Keratinocyte (primary cell): ENCODE data around the gene AFAP1L1. TPM values are rescaled to one million over a fixed set of nuclear protein-coding genes. Genes with fewer than 3 reads are reported as not detected.

Experiments
- DNase-seq: peaks from one replicate; pipeline ENCODE4 v3.0.0-alpha.2; 2011; ENCODE audit warnings: low read depth, missing footprints, low spot score
- FAIRE-seq: peaks from 2 replicates; lab custom pipeline; 2011; peaks lifted over from hg19 to GRCh38; lab: Jason Lieb, UNC
- H2AFZ ChIP-seq: 2 replicates; pipeline ENCODE4 v1.6.0; 2012; ENCODE audit warnings: low read length, control low read depth, inconsistent platforms; ENCODE audit not compliant: control insufficient read depth
- H3K27ac ChIP-seq: 2 replicates; pipeline ENCODE4 v1.5.1; 2011; ENCODE audit warnings: low read length; ENCODE audit not compliant: control insufficient read depth, insufficient read depth
- H3K27me3 ChIP-seq: 3 replicates; pipeline ENCODE4 v1.6.0; 2011; ENCODE audit warnings: low read length; ENCODE audit not compliant: control insufficient read depth, insufficient read depth; ENCODE audit errors: extremely low read depth
- H3K36me3 ChIP-seq, 2 experiments: 2 replicates in 1 of 2; 3 replicates in 1 of 2; pipeline ENCODE4 v1.5.1; 2011; ENCODE audit warnings: low read length in 2 of 2, mild to moderate bottlenecking in 1 of 2; ENCODE audit not compliant: control insufficient read depth in 2 of 2, insufficient read depth in 2 of 2; ENCODE audit errors: extremely low read depth in 1 of 2
- H3K4me1 ChIP-seq: 3 replicates; pipeline ENCODE4 v1.5.1; 2011; ENCODE audit warnings: low read length; ENCODE audit not compliant: control insufficient read depth, insufficient read depth; ENCODE audit errors: extremely low read depth
- H3K4me2 ChIP-seq: 3 replicates; pipeline ENCODE4 v1.6.0; 2011; ENCODE audit warnings: low read depth, low read length; ENCODE audit not compliant: control insufficient read depth, insufficient read depth; ENCODE audit errors: extremely low read depth
- H3K4me3 ChIP-seq, 3 experiments: fragments of 200-600 bp in 1 of 3; sonication (generic) in 1 of 3; 2 replicates in 2 of 3; 3 replicates in 1 of 3; pipeline ENCODE4 v1.5.1; 2011 to 2016; ENCODE audit warnings: low read length in 3 of 3, mild to moderate bottlenecking in 3 of 3, control low read depth in 2 of 3, inconsistent platforms in 1 of 3, low read depth in 1 of 3, mixed read lengths in 1 of 3, mixed run types in 1 of 3, moderate library complexity in 1 of 3; ENCODE audit not compliant: control insufficient read depth in 2 of 3, insufficient read depth in 2 of 3; ENCODE audit errors: extremely low read depth in 1 of 3
- H3K79me2 ChIP-seq: 2 replicates; pipeline ENCODE4 v1.6.0; 2012; ENCODE audit warnings: low read length; ENCODE audit not compliant: control insufficient read depth, insufficient read depth
- H3K9ac ChIP-seq: 3 replicates; pipeline ENCODE4 v1.6.0; 2011; ENCODE audit warnings: low read length; ENCODE audit not compliant: control insufficient read depth, insufficient read depth; ENCODE audit errors: extremely low read depth
- H3K9me1 ChIP-seq: 3 replicates; pipeline ENCODE4 v1.6.0; 2011; ENCODE audit warnings: low read length; ENCODE audit not compliant: control insufficient read depth, insufficient read depth; ENCODE audit errors: extremely low read depth
- H3K9me3 ChIP-seq: 2 replicates; pipeline ENCODE4 v1.5.1; 2012; ENCODE audit warnings: low read depth, low read length; ENCODE audit not compliant: control insufficient read depth
- H4K20me1 ChIP-seq: 3 replicates; pipeline ENCODE4 v1.6.0; 2011; ENCODE audit warnings: low read length; ENCODE audit not compliant: control insufficient read depth, insufficient read depth; ENCODE audit errors: extremely low read depth
- CTCF ChIP-seq, 3 experiments: IDR thresholded peaks in 1 of 3; conservative IDR thresholded peaks in 1 of 3; optimal IDR thresholded peaks in 1 of 3; 2 replicates in 2 of 3; 3 replicates in 1 of 3; pipeline versions ENCODE3 to v1.5.1; 2011; ENCODE audit warnings: low read length in 3 of 3, mild to moderate bottlenecking in 3 of 3, moderate library complexity in 2 of 3, control low read depth in 1 of 3, inconsistent platforms in 1 of 3; ENCODE audit not compliant: insufficient read depth in 2 of 3; ENCODE audit errors: extremely low read depth in 1 of 3
- EZH2 ChIP-seq: IDR thresholded peaks from one replicate; pipeline ENCODE4 v1.6.1; 2012; ENCODE audit warnings: inconsistent platforms, mild to moderate bottlenecking, low read length, moderate library complexity
- dilution Hi-C: fragments of 300-500 bp; cut with MboI; formaldehyde crosslinking; loops from one replicate; pipeline ENCODE4 v1.7.0; 2020; ENCODE audit warnings: low sequenced_read_pairs; ENCODE audit not compliant: extremely low pct_ligation_motif_present
- polyA plus RNA-seq, 5 experiments: library from polyadenylated mRNA; depleted of rRNA in 3 of 5; stranded (reverse) in 3 of 5; stranded (forward) in 1 of 5; unstranded in 1 of 5; fragments of >200 nt; gene quantifications; 1 replicate in 1 of 5; 2 replicates in 3 of 5; 3 replicates in 1 of 5; pipeline versions ENCODE4 v1.2.1 to v1.2.3, GENCODE V29; 2011 to 2012; ENCODE audit warnings: missing spikeins in 2 of 5, low read depth in 1 of 5, low replicate concordance in 1 of 5

AFAP1L1 gene
- polyA plus RNA-seq, 1 donor (not counting 4 experiments of a cell fraction or from before 2014, with no cell fraction given), result 4.6 TPM

GRCh38 chr5:149370878-149371277 lies 99.2 kb downstream of the AFAP1L1 start:
- H3K36me3 ChIP-seq, result no peaks in the 10 kb centered on the region
- no peak for FAIRE-seq
- no peaks in the 10 kb centered on the region for H3K9me1 ChIP-seq
- no peaks in the 10 kb centered on the region for H3K27me3 ChIP-seq
- no peaks in the 10 kb centered on the region for H3K9me3 ChIP-seq
- H3K4me1 ChIP-seq, result no peaks in the 10 kb centered on the region
- H3K4me3 ChIP-seq, result no peak overlapping the region
- H3K27ac ChIP-seq, result no peak overlapping the region
- no peak overlapping the region for H3K9ac ChIP-seq
- no peak overlapping the region for H3K4me2 ChIP-seq
- H3K79me2 ChIP-seq, result no peaks in the 10 kb centered on the region
- TF ChIP-seq EZH2 (no peak), CTCF (optimal IDR thresholded peaks at IDR 0.05 in 1 of 3, IDR thresholded peaks at IDR 0.05 in 1 of 3, conservative IDR thresholded peaks at IDR 0.05 in 1 of 3; ENCODE audit: extremely low read depth in 1 of 3, insufficient read depth in 2 of 3, low read length in 3 of 3) (no peak)
- dilution Hi-C loops, result no loop called here
- H4K20me1 ChIP-seq, result no peaks in the 10 kb centered on the region
- H2AFZ ChIP-seq, result no peak overlapping the region
- no peak for DNase-seq

- DNase-seq (no peak), FAIRE-seq (no peak)
- Histone ChIP-seq H3K27me3 (no peaks in the 10 kb centered on the region), H3K4me2 (no peak overlapping the region), H2AFZ (no peak overlapping the region), H3K36me3 (no peaks in the 10 kb centered on the region), H3K9ac (no peak overlapping the region), H4K20me1 (no peaks in the 10 kb centered on the region), H3K4me1 (no peaks in the 10 kb centered on the region), H3K27ac (no peak overlapping the region), H3K9me3 (no peaks in the 10 kb centered on the region), H3K9me1 (no peaks in the 10 kb centered on the region), H3K79me2 (no peaks in the 10 kb centered on the region), H3K4me3 (no peak overlapping the region)
- TF ChIP-seq EZH2, result no peak
- peak; percentile 82 to 93 (median 87) for TF ChIP-seq CTCF (optimal IDR thresholded peaks at IDR 0.05 in 1 of 3, IDR thresholded peaks at IDR 0.05 in 1 of 3, conservative IDR thresholded peaks at IDR 0.05 in 1 of 3; ENCODE audit: extremely low read depth in 1 of 3, insufficient read depth in 2 of 3, low read length in 3 of 3)
- dilution Hi-C loops, result no loop called here
Measured at GRCh38 chr5:149371296-149371962, 99.8 kb downstream of the AFAP1L1 start.
